ENCODE results near the gene TAAR2.

GRCh38 chr6:132669690-132670291 lies 45.7 kb upstream of the TAAR2 start:
- TF ChIP-seq POLR2AphosphoS5 (IDR thresholded peaks at IDR 0.05; ENCODE audit: borderline replicate concordance, low read depth, low read length) (no peak), EZH2 (IDR thresholded peaks at IDR 0.05) (no peak), FOXP2 (optimal IDR thresholded peaks at IDR 0.05; ENCODE audit: control extremely low read depth, extremely low read length, insufficient read depth) (no peak)

Measured in SK-N-MC (cell line).